Keratinocyte (primary cell): Measurements from ENCODE around the gene NODAL.

Experiments used
- EZH2 ChIP-seq: IDR thresholded peaks from one replicate; pipeline ENCODE4 v1.6.1; 2012; ENCODE audit warnings: inconsistent platforms, mild to moderate bottlenecking, low read length, moderate library complexity
- TF ChIP-seq, protein P1 (sequence below), 3 experiments: IDR thresholded peaks in 1 of 3; conservative IDR thresholded peaks in 1 of 3; optimal IDR thresholded peaks in 1 of 3; 2 replicates in 2 of 3; 3 replicates in 1 of 3; pipeline versions ENCODE3 to v1.5.1; 2011; ENCODE audit warnings: low read length in 3 of 3, mild to moderate bottlenecking in 3 of 3, moderate library complexity in 2 of 3, control low read depth in 1 of 3, inconsistent platforms in 1 of 3; ENCODE audit not compliant: insufficient read depth in 2 of 3; ENCODE audit errors: extremely low read depth in 1 of 3

DNA sequence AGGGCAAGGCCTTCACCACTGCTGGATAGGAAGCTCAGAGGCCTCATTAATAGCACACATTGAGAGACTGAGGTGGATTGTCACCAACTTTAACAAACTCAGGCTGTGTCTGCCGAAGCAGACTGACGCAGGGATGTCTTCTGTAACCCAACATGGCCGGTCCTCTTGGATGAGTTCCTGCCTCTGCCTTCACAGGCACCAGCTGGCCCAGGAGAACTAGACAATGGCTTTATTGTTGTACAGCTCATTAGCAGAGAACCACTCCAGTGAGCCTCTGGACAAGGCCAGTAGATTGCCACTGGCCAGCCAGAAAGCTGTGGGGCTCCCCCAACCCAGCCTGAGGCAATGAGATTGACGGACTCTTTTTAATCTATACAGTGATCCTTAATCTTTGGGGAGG lies 9.4 kb downstream of the NODAL start:
- TF ChIP-seq, protein P1, sequence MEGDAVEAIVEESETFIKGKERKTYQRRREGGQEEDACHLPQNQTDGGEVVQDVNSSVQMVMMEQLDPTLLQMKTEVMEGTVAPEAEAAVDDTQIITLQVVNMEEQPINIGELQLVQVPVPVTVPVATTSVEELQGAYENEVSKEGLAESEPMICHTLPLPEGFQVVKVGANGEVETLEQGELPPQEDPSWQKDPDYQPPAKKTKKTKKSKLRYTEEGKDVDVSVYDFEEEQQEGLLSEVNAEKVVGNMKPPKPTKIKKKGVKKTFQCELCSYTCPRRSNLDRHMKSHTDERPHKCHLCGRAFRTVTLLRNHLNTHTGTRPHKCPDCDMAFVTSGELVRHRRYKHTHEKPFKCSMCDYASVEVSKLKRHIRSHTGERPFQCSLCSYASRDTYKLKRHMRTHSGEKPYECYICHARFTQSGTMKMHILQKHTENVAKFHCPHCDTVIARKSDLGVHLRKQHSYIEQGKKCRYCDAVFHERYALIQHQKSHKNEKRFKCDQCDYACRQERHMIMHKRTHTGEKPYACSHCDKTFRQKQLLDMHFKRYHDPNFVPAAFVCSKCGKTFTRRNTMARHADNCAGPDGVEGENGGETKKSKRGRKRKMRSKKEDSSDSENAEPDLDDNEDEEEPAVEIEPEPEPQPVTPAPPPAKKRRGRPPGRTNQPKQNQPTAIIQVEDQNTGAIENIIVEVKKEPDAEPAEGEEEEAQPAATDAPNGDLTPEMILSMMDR (optimal IDR thresholded peaks at IDR 0.05 in 1 of 3, IDR thresholded peaks at IDR 0.05 in 1 of 3, conservative IDR thresholded peaks at IDR 0.05 in 1 of 3; ENCODE audit: extremely low read depth in 1 of 3, insufficient read depth in 2 of 3, low read length in 3 of 3), result no peak
- TF ChIP-seq EZH2, result no peak
